ENCODE results near the gene NUP214. TPM values are rescaled to one million over a fixed set of nuclear protein-coding genes. Genes with fewer than 3 reads are reported as not detected.

Gene NUP214
- polyA plus RNA-seq, 1 experiment = 6.3 TPM

- TF ChIP-seq, protein P1, sequence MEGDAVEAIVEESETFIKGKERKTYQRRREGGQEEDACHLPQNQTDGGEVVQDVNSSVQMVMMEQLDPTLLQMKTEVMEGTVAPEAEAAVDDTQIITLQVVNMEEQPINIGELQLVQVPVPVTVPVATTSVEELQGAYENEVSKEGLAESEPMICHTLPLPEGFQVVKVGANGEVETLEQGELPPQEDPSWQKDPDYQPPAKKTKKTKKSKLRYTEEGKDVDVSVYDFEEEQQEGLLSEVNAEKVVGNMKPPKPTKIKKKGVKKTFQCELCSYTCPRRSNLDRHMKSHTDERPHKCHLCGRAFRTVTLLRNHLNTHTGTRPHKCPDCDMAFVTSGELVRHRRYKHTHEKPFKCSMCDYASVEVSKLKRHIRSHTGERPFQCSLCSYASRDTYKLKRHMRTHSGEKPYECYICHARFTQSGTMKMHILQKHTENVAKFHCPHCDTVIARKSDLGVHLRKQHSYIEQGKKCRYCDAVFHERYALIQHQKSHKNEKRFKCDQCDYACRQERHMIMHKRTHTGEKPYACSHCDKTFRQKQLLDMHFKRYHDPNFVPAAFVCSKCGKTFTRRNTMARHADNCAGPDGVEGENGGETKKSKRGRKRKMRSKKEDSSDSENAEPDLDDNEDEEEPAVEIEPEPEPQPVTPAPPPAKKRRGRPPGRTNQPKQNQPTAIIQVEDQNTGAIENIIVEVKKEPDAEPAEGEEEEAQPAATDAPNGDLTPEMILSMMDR (IDR thresholded peaks at IDR 0.05; ENCODE audit: insufficient read depth, low read depth, low read length) = no peak
- POLR2A ChIA-PET = no interaction called here
- H3K4me3 ChIP-seq (ENCODE audit: low read depth, low read length) = no peak overlapping the region
- no peak for DNase-seq (ENCODE audit: low read depth)
- CTCF ChIA-PET = interaction anchor here (1.5 kb wide), 1 partner anchor 9 kb away, joined by 3 read pairs; no protein-coding TSS in a partner anchor
- peaks cover 9% of the 10 kb centered on the region for H3K27me3 ChIP-seq (ENCODE audit: control insufficient read depth, insufficient read depth, low read length)
- H3K36me3 ChIP-seq (ENCODE audit: control insufficient read depth, insufficient read depth, low read length) = no peaks in the 10 kb centered on the region
Observed at GRCh38 chr9:131103535-131103934, 21.9 kb upstream of the NUP214 start.

DNA sequence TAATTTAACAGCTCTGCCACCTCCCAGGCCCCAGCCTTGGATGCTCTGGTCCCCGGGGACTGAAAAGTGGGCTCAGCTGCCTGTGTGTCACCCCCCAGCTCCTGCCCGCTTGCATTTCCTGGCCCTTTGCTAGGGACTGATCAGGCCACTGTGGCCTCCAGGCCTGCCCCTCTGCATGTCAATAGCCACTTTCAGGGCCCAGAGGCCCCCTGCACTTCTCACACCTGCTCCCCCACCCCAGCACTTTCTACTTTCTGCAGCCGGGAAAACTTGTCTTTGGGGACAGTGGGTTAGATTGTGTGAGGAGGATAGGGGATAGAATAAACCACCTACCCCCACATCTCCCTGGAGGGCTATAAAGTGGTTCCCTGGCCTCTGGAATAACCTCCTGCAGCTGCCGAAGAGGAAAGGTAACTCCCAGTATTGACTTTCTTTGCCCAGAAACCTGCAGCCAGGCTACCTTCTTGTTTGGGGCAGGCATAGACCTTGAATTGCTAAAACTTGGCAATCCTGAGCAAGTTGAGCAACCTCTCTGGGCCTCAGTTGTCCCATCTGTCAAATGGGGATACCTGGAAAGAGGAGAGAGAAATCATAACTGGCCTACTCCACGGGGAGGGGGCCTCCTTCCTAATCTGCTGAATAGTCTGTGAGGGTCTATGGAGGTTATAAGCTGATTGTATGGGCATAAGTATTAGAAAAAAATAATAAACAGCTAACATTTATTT, 21.2 kb upstream of the NUP214 start:
- TF ChIP-seq, protein P1 (IDR thresholded peaks at IDR 0.05; ENCODE audit: insufficient read depth, low read depth, low read length) = no peak
- Histone ChIP-seq H3K4me3 (ENCODE audit: low read depth, low read length) (no peak overlapping the region), H3K36me3 (ENCODE audit: control insufficient read depth, insufficient read depth, low read length) (no peaks in the 10 kb centered on the region), H3K27me3 (ENCODE audit: control insufficient read depth, insufficient read depth, low read length) (peaks cover 6% of the 10 kb centered on the region; the same call in 1 of the 2 replicates)
- ChIA-PET POLR2A (interaction anchor here (0.5 kb wide), 1 partner anchor 58 kb away, joined by 4 read pairs; no protein-coding TSS in a partner anchor), CTCF (interaction anchor here (0.8 to 1.5 kb wide), 2 partner anchors 10 to 46 kb away, joined by 3 read pairs; no protein-coding TSS in a partner anchor)
- DNase-seq (ENCODE audit: low read depth) = no peak

- H3K4me3 ChIP-seq (ENCODE audit: low read depth, low read length) = no peak overlapping the region
- no peaks in the 10 kb centered on the region for H3K36me3 ChIP-seq (ENCODE audit: control insufficient read depth, insufficient read depth, low read length)
- DNase-seq (ENCODE audit: low read depth) = no peak
- TF ChIP-seq, protein P1 (IDR thresholded peaks at IDR 0.05; ENCODE audit: insufficient read depth, low read depth, low read length) = no peak
- H3K27me3 ChIP-seq (ENCODE audit: control insufficient read depth, insufficient read depth, low read length) = peaks cover 3% of the 10 kb centered on the region; the same call in 1 of the 2 replicates
- ChIA-PET CTCF (no interaction called here), POLR2A (no interaction called here)
Observed at GRCh38 chr9:131105952-131106351, 19.4 kb upstream of the NUP214 start.

- TF ChIP-seq, protein P1 (IDR thresholded peaks at IDR 0.05; ENCODE audit: insufficient read depth, low read depth, low read length) = no peak
- ChIA-PET POLR2A (no interaction called here), CTCF (interaction anchor here (0.6 kb wide), 1 partner anchor 61 kb away, joined by 3 read pairs; no protein-coding TSS in a partner anchor)
- H3K4me3 ChIP-seq (ENCODE audit: low read depth, low read length) = no peak overlapping the region
- no peaks in the 10 kb centered on the region for H3K36me3 ChIP-seq (ENCODE audit: control insufficient read depth, insufficient read depth, low read length)
- DNase-seq (ENCODE audit: low read depth) = no peak
- peaks cover 8% of the 10 kb centered on the region; the same call in 1 of the 2 replicates for H3K27me3 ChIP-seq (ENCODE audit: control insufficient read depth, insufficient read depth, low read length)
Observed at GRCh38 chr9:131107760-131108159, 17.6 kb upstream of the NUP214 start.

DNA sequence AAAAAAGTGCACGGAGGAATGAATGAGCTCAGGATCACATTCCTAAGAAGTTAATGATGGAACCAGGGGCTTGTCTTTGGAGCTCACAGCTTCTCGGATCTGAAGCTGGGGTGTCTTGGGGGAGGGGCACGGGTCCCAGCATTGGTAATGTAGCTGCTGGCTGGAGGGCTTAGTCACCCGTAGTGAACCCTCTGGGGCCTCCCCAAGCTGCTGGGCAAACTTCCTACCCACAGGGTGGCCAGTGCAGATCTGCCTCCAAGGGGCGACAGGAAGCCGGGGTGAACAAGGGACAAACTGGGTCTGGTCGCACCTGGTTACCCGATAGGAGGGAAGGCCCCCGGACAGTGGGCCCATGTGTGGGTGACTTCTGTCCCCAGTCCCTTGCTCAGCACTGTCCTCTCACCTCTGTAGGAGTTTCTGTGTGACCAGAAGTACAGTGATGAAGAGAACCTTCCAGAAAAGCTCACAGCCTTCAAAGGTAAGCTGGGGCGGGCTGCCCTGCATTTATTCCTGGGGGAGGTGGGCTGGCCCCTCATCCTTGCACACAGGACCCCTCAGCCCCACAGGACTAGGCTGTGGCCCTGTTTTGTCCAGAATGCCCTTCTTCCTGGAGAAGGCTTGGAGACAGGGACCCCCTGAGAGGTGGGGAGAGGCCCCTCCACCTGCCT, 14.1 kb upstream of the NUP214 start:
- ChIA-PET POLR2A (interaction anchor here (0.6 kb wide), 1 partner anchor 69 kb away, joined by 7 read pairs; no protein-coding TSS in a partner anchor), CTCF (interaction anchor here (0.6 to 0.8 kb wide), 3 partner anchors 37 to 161 kb away, joined by 3 to 4 read pairs (median 4); no protein-coding TSS in a partner anchor)
- no peaks in the 10 kb centered on the region for H3K36me3 ChIP-seq (ENCODE audit: control insufficient read depth, insufficient read depth, low read length)
- peaks cover 8% of the 10 kb centered on the region; the same call in 1 of the 2 replicates for H3K27me3 ChIP-seq (ENCODE audit: control insufficient read depth, insufficient read depth, low read length)
- no peak overlapping the region for H3K4me3 ChIP-seq (ENCODE audit: low read depth, low read length)
- no peak for DNase-seq (ENCODE audit: low read depth)
- TF ChIP-seq, protein P1 (IDR thresholded peaks at IDR 0.05; ENCODE audit: insufficient read depth, low read depth, low read length) = no peak

Measured in BJ (cell line).